ENCODE data around the gene TMEM255A. TPM values are rescaled to one million over a fixed set of nuclear protein-coding genes. Genes with fewer than 3 reads are reported as not detected.

TMEM255A gene
- total and polyA plus RNA-seq, 2 of the 4 experiments (the other 2 are of a cell fraction): 0.03 TPM; not detected in 1

- Histone ChIP-seq H3K27me3 (ENCODE audit: control insufficient read depth, insufficient read depth, low read length) (no peaks in the 10 kb centered on the region), H2AK5ac (ENCODE audit: low read depth, low read length) (no peak overlapping the region), H3K56ac (ENCODE audit: extremely low read depth, insufficient read depth, low read length) (no peak overlapping the region), H2BK120ac (ENCODE audit: low read depth, low read length) (no peak overlapping the region), H3K9me3 (ENCODE audit: control insufficient read depth, insufficient read depth, low read length) (no peaks in the 10 kb centered on the region), H3K14ac (replicated peaks; ENCODE audit: low read depth, low read length) (no peak overlapping the region), H3K9me1 (ENCODE audit: insufficient read depth, low read length) (no peaks in the 10 kb centered on the region), H2BK15ac (ENCODE audit: low read depth, low read length) (no peak overlapping the region), H3K23ac (ENCODE audit: low read depth, low read length) (no peak overlapping the region), H3K36me3 (ENCODE audit: control insufficient read depth, insufficient read depth, low read length) (no peaks in the 10 kb centered on the region), H2BK5ac (ENCODE audit: low read depth, low read length, poor library complexity, severe bottlenecking) (no peak overlapping the region), H3K4me1 (ENCODE audit: control insufficient read depth, insufficient read depth, low read length) (no peaks in the 10 kb centered on the region), H3K18ac (ENCODE audit: low read depth, low read length) (no peak overlapping the region), H3K79me1 (ENCODE audit: low read depth in 1 of 2, low read length in 2 of 2) (no peaks in the 10 kb centered on the region), H3K27ac (ENCODE audit: insufficient read depth, low read length) (no peak overlapping the region), H3K9ac (ENCODE audit: low read depth, low read length) (no peak overlapping the region), H3K4me2 (ENCODE audit: low read depth, low read length) (no peak overlapping the region), H4K20me1 (ENCODE audit: insufficient read depth, low read length) (no peaks in the 10 kb centered on the region), H2BK20ac (ENCODE audit: low read depth, low read length) (no peak overlapping the region), H4K5ac (ENCODE audit: low read depth, low read length) (no peak overlapping the region), H2AFZ (replicated peaks; ENCODE audit: low read length, poor library complexity) (no peak overlapping the region), H3K4me3 (ENCODE audit: insufficient read depth, low read depth, low read length) (no peak overlapping the region), H4K8ac (ENCODE audit: low read depth in 2 of 2, low read length in 2 of 2) (no peak overlapping the region), H3K4ac (ENCODE audit: low read depth, low read length) (no peak overlapping the region), H2AK9ac (replicated peaks; ENCODE audit: low read depth, low read length, poor library complexity) (no peak overlapping the region), H4K91ac (ENCODE audit: insufficient read depth, low read depth, low read length) (no peak overlapping the region)
- no peak for ATAC-seq (ENCODE audit: low read depth)
- dilution Hi-C loops (cut with HindIII; ENCODE audit: low sequenced_read_pairs, unreplicated experiment) (no loop called here), in situ Hi-C loops (cut with MboI; ENCODE audit: low sequenced_read_pairs) (no loop called here), intact Hi-C loops (cut with micrococcal nuclease) (no loop called here)
- TF ChIP-seq CHD1 (IDR thresholded peaks at IDR 0.05; ENCODE audit: low read depth, low read length) (no peak), MAZ (IDR thresholded peaks at IDR 0.05; ENCODE audit: borderline replicate concordance, low read depth, low read length) (no peak), USF2 (IDR thresholded peaks at IDR 0.05; ENCODE audit: low read depth, low read length) (no peak), MAFK (IDR thresholded peaks at IDR 0.05; ENCODE audit: low read depth, low read length) (no peak), FOS (IDR thresholded peaks at IDR 0.05; ENCODE audit: low read depth, low read length) (no peak)
- CTCF ChIA-PET: no interaction called here
- DNase-seq: no peak
- POLR2A ChIA-PET (ENCODE audit: unreplicated experiment): no interaction called here
- BruUV-seq (replicated peaks): no TSS peak
These were observed 16.6 kb downstream of the TMEM255A start for GRCh38 chrX:120294651-120295050.
